GM19193 (cell line): ENCODE data around the gene PKMYT1.

ENCODE experiments used
- POLR2A ChIP-seq: IDR thresholded peaks from 4 replicates; pipeline ENCODE4 v1.6.1; 2011; ENCODE audit not compliant: insufficient read depth, insufficient read length; ENCODE audit errors: extremely low read depth

The PKMYT1 gene

GRCh38 chr16:2927010-2927646 is 53.1 kb downstream of the PKMYT1 start:
- no peak for TF ChIP-seq POLR2A

GRCh38 chr16:2926650-2926999 is 53.6 kb downstream of the PKMYT1 start:
- no peak for TF ChIP-seq POLR2A

- no peak for TF ChIP-seq POLR2A
Measured at GRCh38 chr16:2925951-2926649, 54.1 kb downstream of the PKMYT1 start.

- TF ChIP-seq POLR2A = no peak
Measured at GRCh38 chr16:2924901-2925755, 55.1 kb downstream of the PKMYT1 start.

- TF ChIP-seq POLR2A = no peak
Measured at GRCh38 chr16:2923481-2923880, 56.8 kb downstream of the PKMYT1 start.
